ENCODE data around the gene SRSF5. TPM values are rescaled to one million over a fixed set of nuclear protein-coding genes. Genes with fewer than 3 reads are reported as not detected.

The SRSF5 gene
- total RNA-seq, 1 experiment from 2014 or later = 395 TPM

GRCh38 chr14:69768873-69769272, 1.9 kb downstream of the SRSF5 start:
- no peak for DNase-seq
- no peak overlapping the region for H2AFZ ChIP-seq
- no peaks in the 10 kb centered on the region for H3K27me3 ChIP-seq (ENCODE audit: insufficient read depth, low read depth)
- POLR2A ChIA-PET (ENCODE audit: unreplicated experiment) = no interaction called here
- peaks cover 73% of the 10 kb centered on the region for H3F3A ChIP-seq (ENCODE audit: insufficient read depth, low read depth)
- H3K9me2 ChIP-seq (ENCODE audit: insufficient read depth) = no peaks in the 10 kb centered on the region
- peak overlapping the region; percentile 94 for H3K4me2 ChIP-seq
- no peak overlapping the region for H3K27ac ChIP-seq
- no peak for TF ChIP-seq EZH2 (IDR thresholded peaks at IDR 0.05; ENCODE audit: low read depth)
- TF ChIP-seq, protein P1, sequence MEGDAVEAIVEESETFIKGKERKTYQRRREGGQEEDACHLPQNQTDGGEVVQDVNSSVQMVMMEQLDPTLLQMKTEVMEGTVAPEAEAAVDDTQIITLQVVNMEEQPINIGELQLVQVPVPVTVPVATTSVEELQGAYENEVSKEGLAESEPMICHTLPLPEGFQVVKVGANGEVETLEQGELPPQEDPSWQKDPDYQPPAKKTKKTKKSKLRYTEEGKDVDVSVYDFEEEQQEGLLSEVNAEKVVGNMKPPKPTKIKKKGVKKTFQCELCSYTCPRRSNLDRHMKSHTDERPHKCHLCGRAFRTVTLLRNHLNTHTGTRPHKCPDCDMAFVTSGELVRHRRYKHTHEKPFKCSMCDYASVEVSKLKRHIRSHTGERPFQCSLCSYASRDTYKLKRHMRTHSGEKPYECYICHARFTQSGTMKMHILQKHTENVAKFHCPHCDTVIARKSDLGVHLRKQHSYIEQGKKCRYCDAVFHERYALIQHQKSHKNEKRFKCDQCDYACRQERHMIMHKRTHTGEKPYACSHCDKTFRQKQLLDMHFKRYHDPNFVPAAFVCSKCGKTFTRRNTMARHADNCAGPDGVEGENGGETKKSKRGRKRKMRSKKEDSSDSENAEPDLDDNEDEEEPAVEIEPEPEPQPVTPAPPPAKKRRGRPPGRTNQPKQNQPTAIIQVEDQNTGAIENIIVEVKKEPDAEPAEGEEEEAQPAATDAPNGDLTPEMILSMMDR (conservative IDR thresholded peaks at IDR 0.05) = no peak
- CTCF ChIA-PET = no interaction called here
- H3K9me3 ChIP-seq (ENCODE audit: insufficient read depth, low read depth) = no peaks in the 10 kb centered on the region
- peaks cover 49% of the 10 kb centered on the region for H3K79me2 ChIP-seq (ENCODE audit: low read depth)
- peak overlapping the region; percentile 71 for H3K4me3 ChIP-seq
- intact Hi-C loops (cut with micrococcal nuclease; ENCODE audit: unreplicated experiment) = loop anchor here (5.0 kb wide), 1 partner anchor 1038 kb away; the partner anchor contains the start of gene MAP3K9
- H3K36me3 ChIP-seq (ENCODE audit: low read depth) = peaks cover 59% of the 10 kb centered on the region
- peaks cover 49% of the 10 kb centered on the region for H4K20me1 ChIP-seq (ENCODE audit: insufficient read depth)
- peaks cover 23% of the 10 kb centered on the region for H3K4me1 ChIP-seq (replicated peaks; ENCODE audit: insufficient read depth)
- no TSS peak for BruUV-seq (replicated peaks)

DNA sequence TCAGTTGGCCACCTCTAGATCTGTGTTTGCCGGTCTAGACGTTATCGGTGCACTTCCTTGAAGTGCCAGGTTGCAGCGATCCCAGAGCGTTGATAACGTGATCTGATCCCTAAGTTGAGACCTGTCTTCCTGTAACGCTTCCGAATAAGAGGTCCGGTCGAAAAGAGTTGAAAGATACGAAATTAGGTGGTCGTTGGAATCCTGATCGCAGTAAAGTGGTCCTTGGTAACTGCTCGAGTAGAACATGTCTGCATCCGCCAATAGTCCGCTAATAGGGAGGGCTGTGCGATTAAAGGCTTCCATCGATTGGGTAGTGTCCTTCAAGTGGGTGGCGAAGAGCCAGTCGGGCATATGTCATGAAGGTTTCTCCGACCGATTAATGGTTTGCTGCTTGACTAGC, 2.7 kb downstream of the SRSF5 start:
- Histone ChIP-seq H4K20me1 (ENCODE audit: insufficient read depth) (peaks cover 52% of the 10 kb centered on the region), H3K27me3 (ENCODE audit: insufficient read depth, low read depth) (no peaks in the 10 kb centered on the region), H3K9me3 (ENCODE audit: insufficient read depth, low read depth) (no peaks in the 10 kb centered on the region), H2AFZ (no peak overlapping the region), H3K27ac (no peak overlapping the region), H3K79me2 (ENCODE audit: low read depth) (peaks cover 49% of the 10 kb centered on the region), H3K4me1 (replicated peaks; ENCODE audit: insufficient read depth) (peaks cover 23% of the 10 kb centered on the region), H3K36me3 (ENCODE audit: low read depth) (peaks cover 64% of the 10 kb centered on the region), H3K4me3 (no peak overlapping the region), H3F3A (ENCODE audit: insufficient read depth, low read depth) (peaks cover 81% of the 10 kb centered on the region), H3K9me2 (ENCODE audit: insufficient read depth) (no peaks in the 10 kb centered on the region), H3K4me2 (peak overlapping the region; percentile 94)
- BruUV-seq (replicated peaks) = no TSS peak
- ChIA-PET POLR2A (ENCODE audit: unreplicated experiment) (no interaction called here), CTCF (no interaction called here)
- intact Hi-C loops (cut with micrococcal nuclease; ENCODE audit: unreplicated experiment) = loop anchor here (5.0 kb wide), 1 partner anchor 1038 kb away; the partner anchor contains the start of gene MAP3K9
- no peak for DNase-seq
- no peak for TF ChIP-seq EZH2 (IDR thresholded peaks at IDR 0.05; ENCODE audit: low read depth)
- TF ChIP-seq, protein P1 (conservative IDR thresholded peaks at IDR 0.05) = no peak

DNA sequence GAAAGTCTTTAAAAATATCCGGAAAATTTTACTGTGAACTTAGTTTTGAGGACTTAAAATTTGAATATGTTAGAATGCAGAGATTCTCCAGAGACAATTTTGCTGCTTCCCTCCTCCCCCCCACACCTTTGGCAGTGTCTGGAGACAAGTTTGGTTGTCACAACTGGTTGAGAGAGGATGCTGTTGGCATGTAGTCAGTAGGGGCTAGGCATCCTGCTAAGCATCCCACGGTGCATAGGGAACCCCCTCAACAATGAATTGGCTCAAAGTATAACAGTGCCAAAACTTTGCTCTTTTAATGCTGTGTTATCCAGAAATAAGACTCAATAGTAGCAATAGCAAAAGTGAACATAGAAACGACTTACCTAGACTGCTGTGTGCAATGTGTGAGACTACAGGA, 3.6 kb downstream of the SRSF5 start:
- no peaks in the 10 kb centered on the region for H3K27me3 ChIP-seq (ENCODE audit: insufficient read depth, low read depth)
- peaks cover 90% of the 10 kb centered on the region for H3F3A ChIP-seq (ENCODE audit: insufficient read depth, low read depth)
- no peak overlapping the region for H3K27ac ChIP-seq
- no peak overlapping the region for H2AFZ ChIP-seq
- no peaks in the 10 kb centered on the region for H3K9me2 ChIP-seq (ENCODE audit: insufficient read depth)
- intact Hi-C loops (cut with micrococcal nuclease; ENCODE audit: unreplicated experiment) = no loop called here
- H3K79me2 ChIP-seq (ENCODE audit: low read depth) = peaks cover 49% of the 10 kb centered on the region
- no TSS peak for BruUV-seq (replicated peaks)
- H3K9me3 ChIP-seq (ENCODE audit: insufficient read depth, low read depth) = no peaks in the 10 kb centered on the region
- CTCF ChIA-PET = no interaction called here
- H3K4me1 ChIP-seq (replicated peaks; ENCODE audit: insufficient read depth) = peaks cover 23% of the 10 kb centered on the region
- peaks cover 55% of the 10 kb centered on the region for H4K20me1 ChIP-seq (ENCODE audit: insufficient read depth)
- no peak overlapping the region for H3K4me3 ChIP-seq
- TF ChIP-seq EZH2 (IDR thresholded peaks at IDR 0.05; ENCODE audit: low read depth) = no peak
- TF ChIP-seq, protein P1 (conservative IDR thresholded peaks at IDR 0.05) = no peak
- DNase-seq = no peak
- POLR2A ChIA-PET (ENCODE audit: unreplicated experiment) = no interaction called here
- H3K36me3 ChIP-seq (ENCODE audit: low read depth) = peaks cover 73% of the 10 kb centered on the region
- H3K4me2 ChIP-seq = no peak overlapping the region
